Upper lobe of left lung (tissue), 6 donors: ENCODE data around the gene CABLES2. TPM values are rescaled to one million over a fixed set of nuclear protein-coding genes. Genes with fewer than 3 reads are reported as not detected.

Experiments used
- ATAC-seq, 2 donors: fragments of 200-7000 bp; cut with Tn5 transposase; one replicate each; pipeline ENCODE4 v1.9.1; 2022; ENCODE audit warnings: mild to moderate bottlenecking in 2 of 2, moderate library complexity in 2 of 2; ENCODE audit not compliant: low FRiP score in 2 of 2
- DNase-seq, 2 donors: peaks; one replicate each; pipeline ENCODE4 v3.0.0-alpha.2; 2019 to 2020
- H3K27ac ChIP-seq, 4 donors: fragments of 200-600 bp; sonication (generic); one replicate each; pipeline ENCODE4 v1.5.1; 2016 to 2019
- H3K27me3 ChIP-seq, 4 donors: fragments of 200-600 bp; sonication (generic); one replicate each; pipeline ENCODE4 v1.5.1; 2017 to 2019
- H3K36me3 ChIP-seq, 4 donors: fragments of 200-600 bp; sonication (generic); one replicate each; pipeline ENCODE4 v1.5.1; 2016 to 2019
- H3K4me1 ChIP-seq, 4 donors: fragments of 200-600 bp; sonication (generic); one replicate each; pipeline ENCODE4 v1.5.1; 2018 to 2019
- H3K4me3 ChIP-seq, 4 donors: fragments of 200-600 bp; sonication (generic); one replicate each; pipeline ENCODE4 v1.5.1; 2017 to 2019; ENCODE audit warnings: mild to moderate bottlenecking in 2 of 4, moderate library complexity in 1 of 4
- H3K9me3 ChIP-seq, 4 donors: fragments of 200-600 bp; sonication (generic); one replicate each; pipeline ENCODE4 v1.5.1; 2018 to 2019
- CTCF ChIP-seq, 6 experiments: fragments of 450-650 bp in 4 of 6; fragments of 200-600 bp in 2 of 6; sonication (generic) in 2 of 6; IDR thresholded peaks; one replicate each; pipeline ENCODE4 v1.5.1; 2016 to 2019; ENCODE audit warnings: antibody characterized with exemption in 6 of 6
- EP300 ChIP-seq, 4 donors: sonication (generic); formaldehyde crosslinking; IDR thresholded peaks; one replicate each; pipeline ENCODE4 v1.5.1; 2017; ENCODE audit warnings: antibody characterized with exemption in 4 of 4, control low read depth in 2 of 4
- POLR2A ChIP-seq, 4 donors: fragments of 450-650 bp; IDR thresholded peaks; one replicate each; pipeline ENCODE4 v1.5.1; 2016 to 2017; ENCODE audit warnings: antibody characterized with exemption in 4 of 4, mild to moderate bottlenecking in 2 of 4
- POLR2AphosphoS5 ChIP-seq, 2 donors: sonication (generic); formaldehyde crosslinking; IDR thresholded peaks; one replicate each; pipeline ENCODE4 v1.5.1; 2017; ENCODE audit warnings: antibody characterized with exemption in 2 of 2
- WGBS, 2 donors: methylation state at CpG; one replicate each; pipeline ENCODE4 v1.1.5; 2017 to 2018; 5-methylcytosine and 5-hydroxymethylcytosine counted together
- total RNA-seq, 6 donors: library from RNA; depleted of rRNA in 4 of 6; stranded (reverse); fragments of >200 nt in 4 of 6; gene quantifications; one replicate each; pipeline versions ENCODE4 v1.1.0 to v1.2.1, GENCODE V29; 2016 to 2021
- donor health status: DM: no; HTN: no; CAD: no; lungs with moderate emphysema.
- donor health status: DM: no; HTN: yes; CAD: no; lungs with severe emphysema.

The CABLES2 gene
- total RNA-seq, 6 donors from 2014 or later = 2.2 to 5.2 (median 4.0) TPM

DNA sequence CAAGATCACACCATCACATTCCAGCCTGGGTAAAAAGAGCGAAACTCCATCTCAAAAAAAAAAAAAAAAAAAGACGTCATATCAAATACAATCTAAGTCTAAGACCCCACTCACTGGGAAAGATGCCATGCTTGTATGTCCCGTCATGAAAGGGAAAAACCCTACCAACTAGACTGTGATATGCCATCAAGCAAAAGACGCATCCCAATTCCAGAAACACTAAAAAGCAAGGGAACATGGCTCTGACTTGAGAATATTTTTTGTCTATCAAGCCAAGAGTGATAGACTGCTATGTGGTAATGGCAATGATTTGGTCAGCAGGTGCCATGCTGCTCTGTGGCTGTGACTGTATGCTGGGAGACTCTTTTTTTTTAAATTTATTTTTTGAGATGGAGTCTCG is 63.0 kb downstream of the CABLES2 start:
- no peak overlapping the region for H3K27ac ChIP-seq
- no peak for TF ChIP-seq CTCF (IDR thresholded peaks at IDR 0.05)
- H3K36me3 ChIP-seq = peaks cover 2 to 90% (median 33%) of the 10 kb centered on the region in 4 donors
- ATAC-seq (no peak), DNase-seq (no peak)
- 93 to 96% methylated on average over 5 of the region's 5 CpGs for WGBS, 2 donors
- H3K27me3 ChIP-seq = no peaks in the 10 kb centered on the region
- no peaks in the 10 kb centered on the region for H3K4me1 ChIP-seq
- no peaks in the 10 kb centered on the region for H3K9me3 ChIP-seq
- H3K4me3 ChIP-seq = no peak overlapping the region

DNA sequence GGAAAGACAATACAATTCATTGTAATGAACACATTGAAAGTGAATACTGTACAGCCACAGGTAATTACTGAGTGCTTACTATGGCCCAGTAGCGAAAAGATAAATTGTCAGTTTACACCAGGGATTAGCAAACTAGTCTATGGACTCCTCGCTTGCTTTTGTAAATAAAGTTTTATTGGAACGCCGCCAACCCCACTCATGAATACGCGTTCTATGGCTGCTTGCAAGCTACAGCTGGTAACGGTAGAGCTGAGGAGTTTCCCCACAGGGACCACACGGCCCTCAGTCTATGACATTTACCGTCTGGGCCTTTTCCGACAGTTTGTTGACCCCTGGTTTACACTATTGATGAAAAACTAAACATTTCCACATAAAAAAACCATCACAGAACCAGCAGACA is 64.2 kb downstream of the CABLES2 start:
- H3K4me3 ChIP-seq = no peak overlapping the region
- H3K36me3 ChIP-seq = peaks cover 2 to 97% (median 40%) of the 10 kb centered on the region in 4 donors

GRCh38 chr20:62339647-62340062 is 67.4 kb downstream of the CABLES2 start:
- ATAC-seq = no peak
- peaks cover 10 to 97% (median 48%) of the 10 kb centered on the region in 4 donors for H3K36me3 ChIP-seq
- 61 to 71% methylated on average over 13 to 14 of the region's 14 CpGs for WGBS, 2 donors

More for the DNA sequence above, 64.2 kb downstream of the CABLES2 start:
- 77 to 79% methylated on average over 10 of the region's 10 CpGs for WGBS, 2 donors
- DNase-seq (no peak), ATAC-seq (no peak)
- no peaks in the 10 kb centered on the region for H3K27me3 ChIP-seq
- H3K27ac ChIP-seq = no peak overlapping the region
- TF ChIP-seq EP300 (IDR thresholded peaks at IDR 0.05) = no peak
- TF ChIP-seq POLR2AphosphoS5 (IDR thresholded peaks at IDR 0.05) = no peak
- TF ChIP-seq POLR2A (IDR thresholded peaks at IDR 0.05) = no peak
- no peak for TF ChIP-seq CTCF (IDR thresholded peaks at IDR 0.05)
- no peaks in the 10 kb centered on the region for H3K9me3 ChIP-seq
- H3K4me1 ChIP-seq = no peaks in the 10 kb centered on the region

More at GRCh38 chr20:62339647-62340062, 67.4 kb downstream of the CABLES2 start:
- no peak overlapping the region for H3K4me3 ChIP-seq
- H3K27me3 ChIP-seq = no peaks in the 10 kb centered on the region
- H3K27ac ChIP-seq = no peak overlapping the region
- no peaks in the 10 kb centered on the region for H3K9me3 ChIP-seq
- no peak for DNase-seq
- no peaks in the 10 kb centered on the region for H3K4me1 ChIP-seq
- no peak for TF ChIP-seq CTCF (IDR thresholded peaks at IDR 0.05)
- no peak for TF ChIP-seq POLR2AphosphoS5 (IDR thresholded peaks at IDR 0.05)
- TF ChIP-seq POLR2A (IDR thresholded peaks at IDR 0.05) = no peak
- no peak for TF ChIP-seq EP300 (IDR thresholded peaks at IDR 0.05)

Other genes starting within 250 kb of the CABLES2 start
- gene MTG2, start 224.3 kb downstream of the CABLES2 start, total RNA-seq = 10 to 100 TPM; 28.3 to 42.3 (median 32.0) TPM
- not detected for gene HRH3, start 187.0 kb downstream of the CABLES2 start, total RNA-seq
- gene OSBPL2, start 168.8 kb downstream of the CABLES2 start, total RNA-seq = 10 to 100 TPM; 35.7 to 65.0 (median 48.0) TPM
- gene ADRM1, start 104.3 kb downstream of the CABLES2 start, total RNA-seq = 100 to 1,000 TPM in 2 of 6 donors, 10 to 100 TPM in 4; 57.6 to 158 (median 91.6) TPM
- 1,000 to 10,000 TPM in 1 of 6 donors, 100 to 1,000 TPM in 5; 176 to 1,019 (median 307) TPM for gene LAMA5, start 40.0 kb downstream of the CABLES2 start, total RNA-seq
- 1,000 to 10,000 TPM in 3 of 6 donors, 100 to 1,000 TPM in 2, 10 to 100 TPM in 1; 94.6 to 1,381 (median 998) TPM for gene RPS21, start 20.2 kb downstream of the CABLES2 start, total RNA-seq
- 1 to 10 TPM in 4 of 6 donors, under 1 TPM in 1, not detected in 1; 0.51 to 6.3 (median 1.9) TPM for gene RBBP8NL, start 20.3 kb upstream of the CABLES2 start, total RNA-seq
- gene GATA5, start 68.7 kb upstream of the CABLES2 start, total RNA-seq = 10 to 100 TPM in 1 of 6 donors, 1 to 10 TPM in 4, under 1 TPM in 1; 0.98 to 10.5 (median 2.2) TPM
- gene SLCO4A1, start 235.2 kb upstream of the CABLES2 start, total RNA-seq = 10 to 100 TPM; 39.9 to 86.7 (median 49.1) TPM